Spleen (tissue), 11 donors: ENCODE measurements around the gene BSN. TPM values are rescaled to one million over a fixed set of nuclear protein-coding genes. Genes with fewer than 3 reads are reported as not detected.

ENCODE experiments used
- DNase-seq: peaks from one replicate; pipeline ENCODE4 v3.0.0-alpha.2; 2020
- H3K27ac ChIP-seq, 8 donors: fragments of 200-600 bp; sonication (generic) in 7 of 8; 1 replicate in 4 of 8; 2 replicates in 4 of 8; pipeline versions ENCODE4 v1.5.0 to v1.8.0; 2016 to 2021; ENCODE audit warnings: inconsistent platforms in 4 of 8, mild to moderate bottlenecking in 4 of 8, moderate library complexity in 1 of 8
- H3K27me3 ChIP-seq, 7 donors: fragments of 200-600 bp; sonication (generic) in 6 of 7; replicated peaks in 1 of 7; 1 replicate in 4 of 7; 2 replicates in 3 of 7; pipeline versions ENCODE4 v1.5.0 to v1.8.0; 2016 to 2021; ENCODE audit warnings: inconsistent platforms in 3 of 7, mild to moderate bottlenecking in 1 of 7
- H3K36me3 ChIP-seq, 6 donors: fragments of 200-600 bp; sonication (generic) in 5 of 6; 1 replicate in 4 of 6; 2 replicates in 2 of 6; pipeline versions ENCODE4 v1.5.0 to v1.8.0; 2016 to 2021; ENCODE audit warnings: inconsistent platforms in 2 of 6
- H3K4me1 ChIP-seq, 6 donors: fragments of 200-600 bp; sonication (generic) in 5 of 6; 1 replicate in 3 of 6; 2 replicates in 3 of 6; pipeline versions ENCODE4 v1.5.0 to v1.8.0; 2016 to 2021; ENCODE audit warnings: inconsistent platforms in 3 of 6
- H3K4me3 ChIP-seq, 8 donors: fragments of 200-600 bp; sonication (generic) in 7 of 8; 1 replicate in 4 of 8; 2 replicates in 4 of 8; pipeline versions ENCODE4 v1.5.0 to v1.8.0; 2016 to 2021; ENCODE audit warnings: inconsistent platforms in 4 of 8, mild to moderate bottlenecking in 4 of 8, moderate library complexity in 2 of 8
- H3K9me3 ChIP-seq, 8 donors: fragments of 200-600 bp; sonication (generic) in 7 of 8; 1 replicate in 4 of 8; 2 replicates in 4 of 8; pipeline versions ENCODE4 v1.5.0 to v1.8.0; 2016 to 2021; ENCODE audit warnings: inconsistent platforms in 4 of 8
- CTCF ChIP-seq, 11 experiments: fragments of 200-600 bp in 7 of 11; fragments of 450-650 bp in 4 of 11; sonication (generic) in 4 of 11; IDR thresholded peaks in 8 of 11; conservative IDR thresholded peaks in 3 of 11; 1 replicate in 7 of 11; 2 replicates in 4 of 11; pipeline versions ENCODE4 v1.4.0 to v1.8.0; 2016 to 2021; ENCODE audit warnings: antibody characterized with exemption in 11 of 11, inconsistent platforms in 4 of 11, mild to moderate bottlenecking in 1 of 11
- POLR2A ChIP-seq, 3 donors: fragments of 450-650 bp; IDR thresholded peaks; one replicate each; pipeline ENCODE4 v1.5.1; 2017; ENCODE audit warnings: antibody characterized with exemption in 3 of 3, mild to moderate bottlenecking in 1 of 3
- POLR2AphosphoS5 ChIP-seq, 3 donors: sonication (generic); formaldehyde crosslinking; IDR thresholded peaks; one replicate each; pipeline ENCODE4 v1.5.1; 2017; ENCODE audit warnings: antibody characterized with exemption in 3 of 3
- WGBS, 5 donors: extraction: QIAGEN DNeasy Blood & Tissue Kit in 3 of 5; methylation state at CpG; one replicate each; pipeline versions ENCODE4 v1.1.5 to v1.1.7; 2013 to 2018; 5-methylcytosine and 5-hydroxymethylcytosine counted together
- intact Hi-C: fragments of 100-400 bp; cut with DNase I; formaldehyde crosslinking; loops from one replicate; pipeline ENCODE4 v1.15.0; 2023; ENCODE audit warnings: low total_unique reads
- polyA plus RNA-seq, 3 donors: library from polyadenylated mRNA; stranded (reverse); fragments of 200-250 nt; gene quantifications; one replicate each; pipeline ENCODE4 v1.2.1, GENCODE V29; 2013
- total RNA-seq, 7 donors: library from RNA; depleted of rRNA in 3 of 7; stranded (reverse); fragments of >200 nt in 3 of 7; fragmentation: NEBNext Ultra II Directional in 4 of 7; extraction: Animal tissue kit (Norgen Biotek cat#: 25700) in 4 of 7; gene quantifications; one replicate each; pipeline versions ENCODE4 v1.1.0 to v1.2.1, GENCODE V29; 2016 to 2021
- donor health status: healthy with polysubstance abuse.
- donor health status: DM: no; HTN: no; CAD: no; lungs with moderate emphysema.
- donor health status: DM: no; HTN: no; CAD: no.
- donor health status: Bipolar disorder and iron deficiency.
- donor health status: healthy.
- donor health status: DM: no; HTN: no; CAD: no.
- donor health status: DM: yes; HTN: yes; CAD: no.

BSN gene
- total and polyA plus RNA-seq, 10 donors, result 0.02 to 1.1 (median 0.36) TPM

GRCh38 chr3:49714728-49715550 is 160.7 kb downstream of the BSN start:
- intact Hi-C loops, result no loop called here
- peaks cover 0 to 72% (median 16%) of the 10 kb centered on the region in 6 donors for H3K36me3 ChIP-seq
- no peak for DNase-seq
- H3K4me3 ChIP-seq, result no peak overlapping the region
- H3K27ac ChIP-seq, result no peak overlapping the region
- TF ChIP-seq POLR2AphosphoS5 (IDR thresholded peaks at IDR 0.05), result no peak
- TF ChIP-seq CTCF (IDR thresholded peaks at IDR 0.05 in 8 of 11, conservative IDR thresholded peaks at IDR 0.05 in 3 of 11), result no peak
- no peak for TF ChIP-seq POLR2A (IDR thresholded peaks at IDR 0.05)
- no peaks in the 10 kb centered on the region for H3K27me3 ChIP-seq
- H3K4me1 ChIP-seq, result peaks cover 9 to 34% (median 17%) of the 10 kb centered on the region in 6 donors
- H3K9me3 ChIP-seq, result no peaks in the 10 kb centered on the region
- 84 to 92% (median 87%) methylated on average over 8 to 13 of the region's 13 CpGs for WGBS, 5 donors

- WGBS, 5 donors, result 82 to 97% (median 93%) methylated on average over 5 to 13 of the region's 13 CpGs
- H3K4me3 ChIP-seq, result no peak overlapping the region
- intact Hi-C loops, result no loop called here
- H3K4me1 ChIP-seq, result peaks cover 9 to 42% (median 22%) of the 10 kb centered on the region in 6 donors
- no peak overlapping the region for H3K27ac ChIP-seq
- peaks cover 0 to 77% (median 16%) of the 10 kb centered on the region in 6 donors for H3K36me3 ChIP-seq
- no peaks in the 10 kb centered on the region for H3K27me3 ChIP-seq
- TF ChIP-seq POLR2AphosphoS5 (IDR thresholded peaks at IDR 0.05) (peak in 1 of 3 donors; percentile 17), POLR2A (IDR thresholded peaks at IDR 0.05) (no peak), CTCF (IDR thresholded peaks at IDR 0.05 in 8 of 11, conservative IDR thresholded peaks at IDR 0.05 in 3 of 11) (no peak)
- DNase-seq, result no peak
- H3K9me3 ChIP-seq, result no peaks in the 10 kb centered on the region
Observed at GRCh38 chr3:49715611-49716121, 161.4 kb downstream of the BSN start.

GRCh38 chr3:49716169-49716568 is 161.9 kb downstream of the BSN start:
- peaks cover 9 to 47% (median 22%) of the 10 kb centered on the region in 6 donors for H3K4me1 ChIP-seq
- H3K4me3 ChIP-seq, result no peak overlapping the region
- no peaks in the 10 kb centered on the region for H3K9me3 ChIP-seq
- intact Hi-C loops, result no loop called here
- no peak overlapping the region for H3K27ac ChIP-seq
- WGBS, 5 donors, result 93 to 95% (median 94%) methylated on average over 7 of the region's 7 CpGs
- peaks cover 0 to 78% (median 19%) of the 10 kb centered on the region in 6 donors for H3K36me3 ChIP-seq
- H3K27me3 ChIP-seq, result no peaks in the 10 kb centered on the region
- peak in 1 of 3 donors; percentile 20 for TF ChIP-seq POLR2AphosphoS5 (IDR thresholded peaks at IDR 0.05)
- no peak for TF ChIP-seq CTCF (IDR thresholded peaks at IDR 0.05 in 8 of 11, conservative IDR thresholded peaks at IDR 0.05 in 3 of 11)
- no peak for DNase-seq

- WGBS, 5 donors, result 93 to 98% (median 95%) methylated on average over 12 to 16 of the region's 16 CpGs
- no peak for TF ChIP-seq CTCF (IDR thresholded peaks at IDR 0.05 in 8 of 11, conservative IDR thresholded peaks at IDR 0.05 in 3 of 11)
- TF ChIP-seq POLR2A (IDR thresholded peaks at IDR 0.05), result no peak
- peak in 1 of 3 donors; percentile 2 for TF ChIP-seq POLR2AphosphoS5 (IDR thresholded peaks at IDR 0.05)
- Histone ChIP-seq H3K9me3 (no peaks in the 10 kb centered on the region), H3K27me3 (no peaks in the 10 kb centered on the region), H3K27ac (no peak overlapping the region), H3K4me3 (no peak overlapping the region), H3K36me3 (peaks cover 0 to 78% (median 23%) of the 10 kb centered on the region in 6 donors), H3K4me1 (peaks cover 9 to 53% (median 22%) of the 10 kb centered on the region in 6 donors)
- intact Hi-C loops, result no loop called here
- DNase-seq, result no peak
Observed at GRCh38 chr3:49716691-49717210, 162.5 kb downstream of the BSN start.
